ENCODE results near the gene LGALS7. TPM values are rescaled to one million over a fixed set of nuclear protein-coding genes. Genes with fewer than 3 reads are reported as not detected.
"Not testable (repeated sequence)": the region's sequence is repeated elsewhere in the genome, so short reads cannot be mapped to it uniquely, and the experiment has no call there.

LGALS7 gene
- total RNA-seq, 2 experiments from 2014 or later: not detected

- POLR2A ChIA-PET: no interaction called here
- H3K4me3 Mint-ChIP-seq: no peak within 1 kb of the TSS
Observed at GRCh38 chr19:38788478-38789243, 15.3 kb upstream of the LGALS7 start, which contains the start of gene LGALS7B. Gene LGALS7B, plus strand, starts transcription at chr19:38789200. Its CDS starts 27 bp downstream, at chr19:38789227.

GRCh38 chr19:38786572-38787265, 13.4 kb upstream of the LGALS7 start:
- Histone ChIP-seq H3K4me3 (ENCODE audit: low read length) (no peak overlapping the region), H3K27ac (ENCODE audit: low read depth in 1 of 2, low read length in 2 of 2) (no peak overlapping the region), H3K27me3 (ENCODE audit: control insufficient read depth in 1 of 2, insufficient read depth in 2 of 2, low read length in 2 of 2) (no peaks in the 10 kb centered on the region), H3K4me1 (ENCODE audit: insufficient read depth, low read length) (no peaks in the 10 kb centered on the region), H3K9me3 (ENCODE audit: control insufficient read depth in 1 of 2, insufficient read depth in 1 of 2, low read length in 2 of 2) (no peaks in the 10 kb centered on the region), H3K36me3 (ENCODE audit: insufficient read depth, low read length) (no peaks in the 10 kb centered on the region)
- Mint-ChIP-seq H3K27ac (no peak overlapping the region), H3K36me3 (ENCODE audit: low read depth) (no peaks in the 10 kb centered on the region), H3K27me3 (no peaks in the 10 kb centered on the region), H3K4me1 (ENCODE audit: low read depth) (no peaks in the 10 kb centered on the region), H3K4me3 (no peak overlapping the region), H3K9me3 (no peaks in the 10 kb centered on the region)
- ChIA-PET CTCF (no interaction called here), POLR2A (interaction anchor here (1.4 kb wide), 2 partner anchors 12 to 17 kb away, joined by 4 to 5 read pairs; no protein-coding TSS in a partner anchor)
- TF ChIP-seq CTCF (IDR thresholded peaks at IDR 0.05): no peak
- DNase-seq: no peak
- intact Hi-C loops (cut with DNase I, micrococcal nuclease): loop anchor here in 1 of 2 experiments (2.0 to 5.0 kb wide), 2 partner anchors 18 to 46 kb away; partner anchors contain the start of gene ECH1
- ATAC-seq (ENCODE audit: poor library complexity): no peak

More at GRCh38 chr19:38788478-38789243, 15.3 kb upstream of the LGALS7 start, which contains the start of gene LGALS7B:
- no peaks in the 10 kb centered on the region for H3K9me3 Mint-ChIP-seq
- no peaks in the 10 kb centered on the region for H3K27me3 ChIP-seq (ENCODE audit: control insufficient read depth in 1 of 2, insufficient read depth in 2 of 2, low read length in 2 of 2)
- intact Hi-C loops (cut with DNase I, micrococcal nuclease): loop anchor here in 1 of 2 experiments (5.0 kb wide), 1 partner anchor 44 kb away; the partner anchor contains the start of gene ECH1
- peaks cover 8% of the 10 kb centered on the region for H3K4me1 ChIP-seq (ENCODE audit: insufficient read depth, low read length)
- no peaks in the 10 kb centered on the region for H3K27me3 Mint-ChIP-seq
- H3K36me3 Mint-ChIP-seq (ENCODE audit: low read depth): no peaks in the 10 kb centered on the region
- CTCF ChIA-PET: interaction anchor here (1.2 kb wide), 1 partner anchor 142 kb away, joined by 3 read pairs; the partner anchor contains the start of genes MRPS12 and SARS2
- no peak for TF ChIP-seq CTCF (IDR thresholded peaks at IDR 0.05)
- no peak within 1 kb of the TSS for H3K4me3 ChIP-seq (ENCODE audit: low read length)
- DNase-seq (no peak), ATAC-seq (ENCODE audit: poor library complexity) (no peak)
- peaks cover 5% of the 10 kb centered on the region for H3K4me1 Mint-ChIP-seq (ENCODE audit: low read depth)
- no peaks in the 10 kb centered on the region for H3K9me3 ChIP-seq (ENCODE audit: control insufficient read depth in 1 of 2, insufficient read depth in 1 of 2, low read length in 2 of 2)
- H3K27ac Mint-ChIP-seq: no peak within 1 kb of the TSS
- H3K27ac ChIP-seq (ENCODE audit: low read depth in 1 of 2, low read length in 2 of 2): no peak within 1 kb of the TSS
- H3K36me3 ChIP-seq (ENCODE audit: insufficient read depth, low read length): no peaks in the 10 kb centered on the region

GRCh38 chr19:38786061-38786460, 12.7 kb upstream of the LGALS7 start:
- POLR2A ChIA-PET: interaction anchor here (1.4 kb wide), 2 partner anchors 11 to 16 kb away, joined by 4 to 5 read pairs; no protein-coding TSS in a partner anchor
- CTCF ChIA-PET; H3K4me3 ChIP-seq (ENCODE audit: low read length); H3K9me3 Mint-ChIP-seq; H3K36me3 ChIP-seq (ENCODE audit: insufficient read depth, low read length); H3K36me3 Mint-ChIP-seq (ENCODE audit: low read depth); H3K27ac ChIP-seq (ENCODE audit: low read depth in 1 of 2, low read length in 2 of 2); H3K27me3 ChIP-seq (ENCODE audit: control insufficient read depth in 1 of 2, insufficient read depth in 2 of 2, low read length in 2 of 2); H3K4me3 Mint-ChIP-seq; H3K4me1 ChIP-seq (ENCODE audit: insufficient read depth, low read length); H3K9me3 ChIP-seq (ENCODE audit: control insufficient read depth in 1 of 2, insufficient read depth in 1 of 2, low read length in 2 of 2); DNase-seq; H3K27ac Mint-ChIP-seq; ATAC-seq (ENCODE audit: poor library complexity); H3K27me3 Mint-ChIP-seq; H3K4me1 Mint-ChIP-seq (ENCODE audit: low read depth): not testable (repeated sequence)
- intact Hi-C loops (cut with DNase I, micrococcal nuclease): loop anchor here in 1 of 2 experiments (2.0 to 5.0 kb wide), 2 partner anchors 17 to 46 kb away; partner anchors contain the start of gene ECH1

Measured in CD4-positive, alpha-beta T cell (primary cell).